Effector memory CD8-positive, alpha-beta T cell (primary cell): Measurements from ENCODE around the gene MTR.

ENCODE experiments used
- ATAC-seq: fragments of 150-1000 bp; cut with Tn5 transposase; replicated peaks from 2 replicates; pipeline ENCODE4 v1.10.0; 2021; ENCODE audit warnings: mild to moderate bottlenecking, moderate library complexity
- DNase-seq, 3 experiments: peaks; one replicate each; pipeline ENCODE4 v3.0.0; 2021
- H3K27ac Mint-ChIP-seq, 2 donors: one replicate each; pipeline ENCODE4 v1.8.0; 2022; ENCODE audit warnings: mild to moderate bottlenecking in 2 of 2, mixed read lengths in 2 of 2, moderate library complexity in 2 of 2
- H3K27me3 Mint-ChIP-seq, 2 donors: one replicate each; pipeline ENCODE4 v1.8.0; 2022; ENCODE audit warnings: mixed read lengths in 2 of 2
- H3K36me3 Mint-ChIP-seq: one replicate; pipeline ENCODE4 v1.8.0; 2022; ENCODE audit warnings: mild to moderate bottlenecking, moderate library complexity, mixed read lengths; ENCODE audit not compliant: insufficient read depth
- H3K4me1 Mint-ChIP-seq, 2 donors: one replicate each; pipeline ENCODE4 v1.8.0; 2022; ENCODE audit warnings: low read depth in 2 of 2, mixed read lengths in 2 of 2
- H3K4me3 Mint-ChIP-seq, 2 donors: one replicate each; pipeline ENCODE4 v1.8.0; 2022; ENCODE audit warnings: mild to moderate bottlenecking in 2 of 2, mixed read lengths in 2 of 2, moderate library complexity in 2 of 2
- H3K9me3 Mint-ChIP-seq, 2 donors: one replicate each; pipeline ENCODE4 v1.8.0; 2022; ENCODE audit warnings: mixed read lengths in 2 of 2

The MTR gene

GRCh38 chr1:236864996-236865817 lies 70.1 kb downstream of the MTR start:
- Mint-ChIP-seq H3K9me3 (no peaks in the 10 kb centered on the region), H3K36me3 (peaks cover 51% of the 10 kb centered on the region), H3K27ac (no peak overlapping the region), H3K27me3 (no peaks in the 10 kb centered on the region), H3K4me1 (no peaks in the 10 kb centered on the region), H3K4me3 (no peak overlapping the region)
- no peak for ATAC-seq
- DNase-seq, result no peak

DNA sequence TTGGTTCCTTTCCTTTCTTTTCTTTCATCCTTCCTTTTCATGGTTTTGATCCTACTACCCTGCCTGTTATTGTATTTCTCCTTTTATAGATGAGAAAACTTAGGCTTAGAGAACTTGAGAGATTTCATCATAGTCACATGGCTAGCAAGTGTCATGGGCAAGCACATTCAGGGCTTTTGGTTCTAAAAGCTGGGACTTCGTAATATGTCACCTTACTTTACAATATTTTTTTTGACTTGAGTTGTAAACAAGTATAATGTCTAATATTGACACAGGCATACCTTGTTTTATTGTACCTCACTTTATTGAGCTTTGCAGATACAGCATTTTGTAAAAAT lies 70.7 kb downstream of the MTR start:
- Mint-ChIP-seq H3K27ac (no peak overlapping the region), H3K9me3 (no peaks in the 10 kb centered on the region), H3K36me3 (peaks cover 45% of the 10 kb centered on the region), H3K27me3 (no peaks in the 10 kb centered on the region), H3K4me1 (no peaks in the 10 kb centered on the region), H3K4me3 (no peak overlapping the region)
- DNase-seq (no peak), ATAC-seq (no peak)

DNA sequence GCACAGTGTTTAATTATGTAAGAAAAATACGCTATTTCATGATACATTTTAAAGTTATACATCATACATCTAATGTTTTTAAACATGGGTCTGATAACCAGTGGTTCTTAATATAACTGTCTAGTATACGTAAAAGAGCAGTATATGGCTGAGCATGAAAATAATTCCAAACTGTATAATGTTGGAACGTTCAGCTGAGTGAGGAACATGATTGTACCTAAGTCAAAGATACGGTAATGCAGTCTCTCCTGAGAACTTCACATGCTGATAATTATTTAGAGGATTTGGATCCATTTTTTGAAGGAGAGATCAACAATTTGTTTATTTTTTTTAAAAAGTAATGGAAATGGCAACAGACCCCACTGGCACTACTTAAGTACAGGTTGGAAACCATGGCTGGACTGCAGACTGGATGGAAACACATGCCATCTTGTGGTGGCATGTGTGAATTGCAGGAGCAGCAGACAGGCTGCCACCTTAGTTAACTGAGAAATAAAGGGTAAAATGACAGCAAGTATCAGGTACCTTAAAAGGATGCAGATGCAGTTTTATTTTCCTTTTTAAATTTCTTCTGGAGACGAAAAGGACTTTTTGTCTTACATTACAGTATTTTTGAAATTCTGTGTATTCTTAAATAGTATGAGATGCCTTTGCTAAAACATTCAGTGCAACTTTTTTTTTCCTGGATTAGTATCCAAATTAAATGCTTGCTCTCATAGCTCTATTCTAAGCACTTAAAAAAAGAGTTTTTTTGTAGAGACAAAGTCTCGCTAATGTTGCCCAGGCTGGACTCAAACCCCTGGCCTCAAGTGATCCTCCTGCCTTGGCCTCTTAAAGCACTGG lies 73.8 kb downstream of the MTR start:
- Mint-ChIP-seq H3K9me3 (no peaks in the 10 kb centered on the region), H3K4me3 (no peak overlapping the region), H3K36me3 (peaks cover 39% of the 10 kb centered on the region), H3K27ac (no peak overlapping the region), H3K4me1 (no peaks in the 10 kb centered on the region), H3K27me3 (no peaks in the 10 kb centered on the region)
- DNase-seq, result peak in 2 of 3 experiments; percentile 25 to 26
- ATAC-seq, result peak; percentile 65

DNA sequence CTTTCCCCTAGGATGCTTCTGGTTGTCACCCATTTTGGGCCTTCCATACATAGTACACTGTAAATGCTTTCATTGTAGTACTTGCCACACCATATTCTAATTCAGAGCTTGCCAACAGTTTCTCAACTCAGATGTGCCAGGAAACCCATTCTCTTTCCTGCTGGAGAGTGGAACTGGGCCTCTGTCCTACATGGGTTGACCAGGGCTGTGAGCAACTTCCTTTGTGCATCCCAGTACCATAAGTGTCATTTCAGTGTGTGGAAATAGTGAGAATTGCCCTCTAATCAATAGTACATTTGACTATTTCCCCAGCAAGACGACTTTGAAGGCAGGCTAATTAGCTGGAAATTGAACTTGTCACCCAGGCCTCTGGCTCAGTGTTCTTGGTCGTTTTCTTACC lies 74.8 kb downstream of the MTR start:
- H3K27ac Mint-ChIP-seq, result no peak overlapping the region
- peaks cover 50% of the 10 kb centered on the region for H3K36me3 Mint-ChIP-seq
- DNase-seq, result no peak
- H3K4me3 Mint-ChIP-seq, result no peak overlapping the region
- H3K27me3 Mint-ChIP-seq, result no peaks in the 10 kb centered on the region
- H3K9me3 Mint-ChIP-seq, result no peaks in the 10 kb centered on the region
- ATAC-seq, result no peak
- no peaks in the 10 kb centered on the region for H3K4me1 Mint-ChIP-seq

DNA sequence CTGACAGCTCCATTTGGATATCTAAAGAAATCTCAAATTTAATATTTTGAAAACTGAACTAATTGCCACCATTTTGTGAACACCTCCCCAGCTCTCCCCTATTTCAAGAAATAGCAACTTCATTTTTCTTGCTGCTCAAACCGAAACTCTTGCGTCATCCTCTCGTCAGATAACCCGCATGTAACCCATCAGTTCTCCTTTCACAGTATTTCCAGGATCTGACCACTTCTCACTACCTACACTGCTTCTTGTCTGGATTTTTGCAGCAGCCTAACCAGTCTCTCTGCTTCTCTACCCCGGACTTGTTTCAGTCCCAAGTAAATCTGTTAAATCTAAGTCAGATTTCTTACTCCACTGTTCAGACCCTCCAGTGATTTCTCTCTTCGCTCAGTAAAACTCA lies 75.6 kb downstream of the MTR start:
- no peak for ATAC-seq
- no peak overlapping the region for H3K4me3 Mint-ChIP-seq
- no peaks in the 10 kb centered on the region for H3K27me3 Mint-ChIP-seq
- H3K4me1 Mint-ChIP-seq, result no peaks in the 10 kb centered on the region
- no peaks in the 10 kb centered on the region for H3K9me3 Mint-ChIP-seq
- no peak for DNase-seq
- H3K27ac Mint-ChIP-seq, result no peak overlapping the region
- H3K36me3 Mint-ChIP-seq, result peaks cover 51% of the 10 kb centered on the region

DNA sequence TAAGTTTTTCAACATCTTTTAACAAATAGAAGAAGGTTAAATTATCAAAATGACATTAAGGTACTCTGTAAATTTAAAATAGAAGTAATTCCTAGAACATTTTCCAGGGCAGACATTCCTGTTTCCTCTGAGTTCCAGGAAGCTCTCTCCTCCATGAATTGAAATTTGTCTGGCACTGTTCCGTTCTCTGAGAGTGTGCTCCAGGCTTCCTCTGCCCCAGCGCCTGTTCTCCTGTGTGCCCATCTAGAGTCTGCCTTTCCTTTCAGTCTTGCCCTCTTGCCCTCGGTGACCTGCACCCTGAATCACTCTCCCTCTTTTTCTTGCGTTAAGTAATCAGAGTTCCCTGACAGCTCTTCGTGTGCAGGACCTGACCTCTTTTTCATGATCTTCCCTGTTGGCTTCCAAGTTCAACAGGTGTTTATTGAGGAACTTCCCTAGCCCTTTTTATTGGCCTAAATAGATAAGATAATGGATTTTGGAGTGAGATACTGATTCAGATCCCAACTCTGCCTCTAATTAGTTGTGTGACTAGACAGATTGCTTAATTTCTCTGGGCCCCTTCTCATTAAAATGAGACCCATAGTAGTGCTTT lies 77.1 kb downstream of the MTR start:
- H3K27me3 Mint-ChIP-seq, result no peaks in the 10 kb centered on the region
- DNase-seq (no peak), ATAC-seq (no peak)
- H3K4me1 Mint-ChIP-seq, result no peaks in the 10 kb centered on the region
- no peaks in the 10 kb centered on the region for H3K9me3 Mint-ChIP-seq
- H3K4me3 Mint-ChIP-seq, result no peak overlapping the region
- H3K27ac Mint-ChIP-seq, result no peak overlapping the region
- peaks cover 45% of the 10 kb centered on the region for H3K36me3 Mint-ChIP-seq

- H3K9me3 Mint-ChIP-seq, result no peaks in the 10 kb centered on the region
- no peak overlapping the region for H3K27ac Mint-ChIP-seq
- H3K27me3 Mint-ChIP-seq, result no peaks in the 10 kb centered on the region
- no peak overlapping the region for H3K4me3 Mint-ChIP-seq
- no peak for DNase-seq
- no peak for ATAC-seq
- H3K36me3 Mint-ChIP-seq, result peaks cover 50% of the 10 kb centered on the region
- no peaks in the 10 kb centered on the region for H3K4me1 Mint-ChIP-seq
Observed at GRCh38 chr1:236875975-236876374, 80.9 kb downstream of the MTR start.

DNA sequence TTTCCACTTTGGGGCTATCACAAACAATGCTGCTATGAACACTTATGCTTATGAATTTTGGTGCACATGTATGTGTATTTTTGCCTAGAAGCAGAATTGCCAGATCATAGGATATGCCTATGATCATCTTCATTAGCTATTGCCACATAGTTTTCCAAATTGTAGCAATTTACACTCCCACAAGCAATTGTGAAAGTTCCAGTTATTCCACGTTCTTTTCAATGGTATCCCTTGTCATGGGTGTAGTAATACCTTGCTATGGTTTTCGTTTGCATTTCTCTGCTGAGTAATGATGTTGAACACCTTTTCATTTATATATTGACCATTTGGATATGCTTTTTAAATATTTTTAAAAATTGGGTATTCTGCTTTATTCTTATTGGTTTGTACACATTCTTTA lies 82.6 kb downstream of the MTR start:
- Mint-ChIP-seq H3K36me3 (peaks cover 49% of the 10 kb centered on the region), H3K27me3 (no peaks in the 10 kb centered on the region), H3K4me1 (no peaks in the 10 kb centered on the region), H3K9me3 (no peaks in the 10 kb centered on the region), H3K4me3 (no peak overlapping the region), H3K27ac (no peak overlapping the region)
- ATAC-seq (no peak), DNase-seq (no peak)

DNA sequence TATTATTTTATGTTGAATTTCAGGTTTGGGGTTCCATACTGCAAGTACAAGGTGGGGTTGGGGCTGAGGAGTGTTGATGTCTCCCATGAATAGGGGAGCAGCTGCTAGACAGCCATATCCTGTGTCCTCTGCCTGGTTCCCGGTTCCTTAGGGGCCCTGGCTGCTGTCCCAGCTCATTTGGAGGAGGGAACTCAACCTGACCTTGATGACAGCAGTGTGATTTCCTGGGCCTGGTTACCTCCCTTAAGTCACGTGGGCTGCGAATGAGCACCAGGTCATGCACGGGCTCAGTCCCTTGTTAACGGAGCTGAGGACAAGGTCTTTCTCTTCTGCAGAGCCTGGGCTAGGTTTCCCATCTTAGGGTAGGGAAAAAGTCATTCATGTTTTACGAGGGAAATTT lies 85.1 kb downstream of the MTR start:
- no peak for ATAC-seq
- no peaks in the 10 kb centered on the region for H3K9me3 Mint-ChIP-seq
- no peak overlapping the region for H3K4me3 Mint-ChIP-seq
- peaks cover 30% of the 10 kb centered on the region for H3K36me3 Mint-ChIP-seq
- no peak for DNase-seq
- H3K27ac Mint-ChIP-seq, result no peak overlapping the region
- no peaks in the 10 kb centered on the region for H3K4me1 Mint-ChIP-seq
- no peaks in the 10 kb centered on the region for H3K27me3 Mint-ChIP-seq

DNA sequence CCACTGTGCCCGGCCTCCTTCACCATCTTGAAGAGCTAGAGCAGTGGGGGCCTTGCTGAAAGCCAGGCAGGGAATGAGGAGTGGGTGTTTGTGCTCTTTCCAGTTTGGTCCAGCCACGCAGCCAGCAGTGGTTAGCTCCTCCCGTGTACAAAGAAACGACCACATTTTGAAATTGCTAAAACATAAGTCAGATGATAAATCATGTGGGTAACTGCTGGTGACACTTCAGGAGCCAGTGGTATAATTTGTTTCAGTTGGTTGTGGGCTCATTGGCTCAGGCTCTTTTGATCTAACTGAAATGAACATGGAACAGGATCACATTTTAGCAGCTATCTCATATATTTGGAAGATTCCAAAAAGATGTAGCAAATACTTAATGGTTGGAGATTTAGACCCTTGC lies 87.6 kb downstream of the MTR start:
- no peak for ATAC-seq
- Mint-ChIP-seq H3K27ac (no peak overlapping the region), H3K36me3 (peaks cover 41% of the 10 kb centered on the region), H3K9me3 (no peaks in the 10 kb centered on the region), H3K4me1 (no peaks in the 10 kb centered on the region), H3K27me3 (no peaks in the 10 kb centered on the region), H3K4me3 (no peak overlapping the region)
- no peak for DNase-seq

GRCh38 chr1:236886199-236886598 lies 91.1 kb downstream of the MTR start:
- Mint-ChIP-seq H3K36me3 (peaks cover 48% of the 10 kb centered on the region), H3K4me1 (no peaks in the 10 kb centered on the region), H3K27ac (no peak overlapping the region), H3K4me3 (no peak overlapping the region), H3K27me3 (no peaks in the 10 kb centered on the region), H3K9me3 (no peaks in the 10 kb centered on the region)
- ATAC-seq (no peak), DNase-seq (no peak)

DNA sequence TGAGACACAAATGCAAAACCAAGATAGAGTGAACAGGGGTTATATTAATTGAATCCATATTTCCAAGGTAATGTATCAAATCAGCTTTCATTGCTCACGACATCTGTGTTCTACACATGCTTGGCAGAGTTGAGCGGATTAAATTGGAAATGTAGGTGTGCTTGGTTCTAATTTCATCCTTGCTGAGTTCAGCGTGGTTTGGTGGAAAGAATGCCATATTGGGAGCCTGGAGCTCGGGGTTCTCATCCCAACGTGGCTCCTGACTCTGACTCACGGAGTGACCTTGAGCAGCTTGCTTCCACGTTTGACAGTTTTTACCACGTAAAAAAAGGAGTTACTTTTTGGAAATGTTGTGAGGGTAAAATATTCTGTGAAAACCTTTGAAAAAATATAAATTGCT lies 92.0 kb downstream of the MTR start:
- H3K36me3 Mint-ChIP-seq, result peaks cover 54% of the 10 kb centered on the region
- no peak for ATAC-seq
- H3K27ac Mint-ChIP-seq, result no peak overlapping the region
- no peak for DNase-seq
- H3K4me1 Mint-ChIP-seq, result no peaks in the 10 kb centered on the region
- H3K4me3 Mint-ChIP-seq, result no peak overlapping the region
- H3K27me3 Mint-ChIP-seq, result no peaks in the 10 kb centered on the region
- H3K9me3 Mint-ChIP-seq, result no peaks in the 10 kb centered on the region

DNA sequence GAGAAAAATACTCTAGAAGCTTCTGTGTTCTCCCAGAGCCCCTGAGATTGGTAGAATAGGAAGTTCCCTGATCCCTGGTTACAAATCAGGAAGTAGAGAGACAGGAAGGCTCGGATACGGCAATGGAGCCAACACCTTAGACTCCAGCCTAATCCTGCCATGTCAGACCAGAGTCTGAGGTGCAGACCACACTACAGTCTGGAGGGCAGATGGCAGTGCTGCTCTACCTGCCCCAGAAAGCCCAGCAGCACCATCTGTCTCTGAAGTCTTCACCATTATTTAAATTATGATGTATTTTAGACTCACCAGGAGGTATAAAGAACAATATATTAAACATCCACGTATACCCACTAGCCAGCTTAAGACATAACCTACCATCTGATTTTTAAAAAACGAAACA lies 93.0 kb downstream of the MTR start:
- H3K36me3 Mint-ChIP-seq, result peaks cover 58% of the 10 kb centered on the region
- ATAC-seq, result no peak
- no peaks in the 10 kb centered on the region for H3K27me3 Mint-ChIP-seq
- H3K4me1 Mint-ChIP-seq, result no peaks in the 10 kb centered on the region
- no peak for DNase-seq
- peak overlapping the region in 1 of 2 donors; percentile 16 for H3K27ac Mint-ChIP-seq
- H3K4me3 Mint-ChIP-seq, result no peak overlapping the region
- no peaks in the 10 kb centered on the region for H3K9me3 Mint-ChIP-seq

GRCh38 chr1:236888903-236889302 lies 93.8 kb downstream of the MTR start:
- DNase-seq (no peak), ATAC-seq (no peak)
- no peaks in the 10 kb centered on the region for H3K27me3 Mint-ChIP-seq
- H3K4me3 Mint-ChIP-seq, result no peak overlapping the region
- H3K9me3 Mint-ChIP-seq, result no peaks in the 10 kb centered on the region
- peaks cover 66% of the 10 kb centered on the region for H3K36me3 Mint-ChIP-seq
- peak overlapping the region in 1 of 2 donors; percentile 16 for H3K27ac Mint-ChIP-seq
- no peaks in the 10 kb centered on the region for H3K4me1 Mint-ChIP-seq
